Muscle layer of duodenum (tissue), 2 donors: ENCODE measurements around the gene KRTAP4-9.
"Not testable (repeated sequence)": the region's sequence is repeated elsewhere in the genome, so short reads cannot be mapped to it uniquely, and the experiment has no call there.

Source experiments
- H3K27ac ChIP-seq: one replicate; pipeline ENCODE4 v1.7.0; 2013; ENCODE audit warnings: mild to moderate bottlenecking, low read length
- H3K27me3 ChIP-seq: one replicate; pipeline ENCODE4 v1.7.0; 2013; ENCODE audit warnings: low read depth, mild to moderate bottlenecking, control low read depth, low read length
- H3K36me3 ChIP-seq, 2 donors: one replicate each; pipeline ENCODE4 v1.7.0; 2013; ENCODE audit warnings: low read length in 2 of 2, control low read depth in 1 of 2, mild to moderate bottlenecking in 1 of 2; ENCODE audit not compliant: insufficient read depth in 2 of 2, control insufficient read depth in 1 of 2
- H3K4me1 ChIP-seq, 2 donors: one replicate each; pipeline ENCODE4 v1.7.0; 2013; ENCODE audit warnings: low read length in 2 of 2, mild to moderate bottlenecking in 2 of 2, control low read depth in 1 of 2, moderate library complexity in 1 of 2; ENCODE audit not compliant: insufficient read depth in 2 of 2, control insufficient read depth in 1 of 2
- H3K4me3 ChIP-seq, 2 donors: one replicate each; pipeline ENCODE4 v1.7.0; 2013; ENCODE audit warnings: low read length in 2 of 2, low read depth in 1 of 2, mild to moderate bottlenecking in 1 of 2
- H3K9me3 ChIP-seq, 2 donors: one replicate each; pipeline ENCODE4 v1.7.0; 2013; ENCODE audit warnings: low read length in 2 of 2, control low read depth in 1 of 2, mild to moderate bottlenecking in 1 of 2; ENCODE audit not compliant: control insufficient read depth in 1 of 2
- donor health status: healthy.

Gene KRTAP4-9

GRCh38 chr17:41140360-41141131 is 35.4 kb downstream of the KRTAP4-9 start, which contains the start of gene KRTAP4-6:
KRTAP4-6 (minus strand) TSS chr17:41140544; CDS start chr17:41140487, 57 bp downstream.
- Histone ChIP-seq H3K27me3 (no peaks in the 10 kb centered on the region), H3K4me1 (no peaks in the 10 kb centered on the region), H3K9me3 (peaks cover 5 to 23% of the 10 kb centered on the region in 2 donors), H3K4me3 (no peak within 1 kb of the TSS), H3K27ac (no peak within 1 kb of the TSS), H3K36me3 (no peaks in the 10 kb centered on the region)

GRCh38 chr17:41141361-41141760 is 36.2 kb downstream of the KRTAP4-9 start:
- Histone ChIP-seq H3K4me1 (no peaks in the 10 kb centered on the region), H3K27ac (no peak overlapping the region), H3K36me3 (no peaks in the 10 kb centered on the region), H3K9me3 (peaks cover 5 to 23% of the 10 kb centered on the region in 2 donors), H3K4me3 (no peak overlapping the region), H3K27me3 (no peaks in the 10 kb centered on the region)

GRCh38 chr17:41144846-41145245 is 39.7 kb downstream of the KRTAP4-9 start:
- Histone ChIP-seq H3K36me3 (no peaks in the 10 kb centered on the region), H3K4me1 (no peaks in the 10 kb centered on the region), H3K9me3 (peaks cover 5 to 23% of the 10 kb centered on the region in 2 donors), H3K27ac (no peak overlapping the region), H3K4me3 (no peak overlapping the region), H3K27me3 (no peaks in the 10 kb centered on the region)

GRCh38 chr17:41145261-41145660 is 40.1 kb downstream of the KRTAP4-9 start:
- Histone ChIP-seq H3K36me3 (no peaks in the 10 kb centered on the region), H3K27me3 (no peaks in the 10 kb centered on the region), H3K27ac (no peak overlapping the region), H3K4me3 (no peak overlapping the region), H3K4me1 (no peaks in the 10 kb centered on the region), H3K9me3 (peaks cover 5 to 19% of the 10 kb centered on the region in 2 donors)

- peaks cover 5 to 9% of the 10 kb centered on the region in 2 donors for H3K9me3 ChIP-seq
- no peaks in the 10 kb centered on the region for H3K36me3 ChIP-seq
- no peak overlapping the region for H3K27ac ChIP-seq
- H3K4me1 ChIP-seq: no peaks in the 10 kb centered on the region
- H3K27me3 ChIP-seq: no peaks in the 10 kb centered on the region
- H3K4me3 ChIP-seq: no peak overlapping the region
Measured at GRCh38 chr17:41147531-41148204, 42.5 kb downstream of the KRTAP4-9 start.

GRCh38 chr17:41148971-41149651 is 43.9 kb downstream of the KRTAP4-9 start:
- H3K9me3 ChIP-seq, H3K4me1 ChIP-seq, H3K27me3 ChIP-seq, H3K4me3 ChIP-seq, H3K36me3 ChIP-seq, H3K27ac ChIP-seq: not testable (repeated sequence)

GRCh38 chr17:41149652-41149985 is 44.4 kb downstream of the KRTAP4-9 start, which contains the start of gene KRTAP4-5:
KRTAP4-5 (minus strand) TSS chr17:41149825; CDS start chr17:41149767, 58 bp downstream.
- Histone ChIP-seq H3K9me3 (no peaks in the 10 kb centered on the region), H3K4me1 (no peaks in the 10 kb centered on the region), H3K4me3 (no peak within 1 kb of the TSS), H3K27ac (no peak within 1 kb of the TSS), H3K27me3 (no peaks in the 10 kb centered on the region), H3K36me3 (no peaks in the 10 kb centered on the region)

GRCh38 chr17:41150026-41150425 is 44.8 kb downstream of the KRTAP4-9 start:
- Histone ChIP-seq H3K27ac (no peak overlapping the region), H3K4me1 (no peaks in the 10 kb centered on the region), H3K4me3 (no peak overlapping the region), H3K36me3 (no peaks in the 10 kb centered on the region), H3K9me3 (no peaks in the 10 kb centered on the region), H3K27me3 (no peaks in the 10 kb centered on the region)

- Histone ChIP-seq H3K27ac (no peak overlapping the region), H3K4me1 (no peaks in the 10 kb centered on the region), H3K4me3 (no peak overlapping the region), H3K36me3 (no peaks in the 10 kb centered on the region), H3K27me3 (no peaks in the 10 kb centered on the region), H3K9me3 (no peaks in the 10 kb centered on the region)
Measured at GRCh38 chr17:41151525-41151924, 46.3 kb downstream of the KRTAP4-9 start.

GRCh38 chr17:41153856-41154255 is 48.7 kb downstream of the KRTAP4-9 start:
- Histone ChIP-seq H3K27ac (no peak overlapping the region), H3K27me3 (no peaks in the 10 kb centered on the region), H3K4me3 (no peak overlapping the region), H3K36me3 (no peaks in the 10 kb centered on the region), H3K4me1 (no peaks in the 10 kb centered on the region), H3K9me3 (no peaks in the 10 kb centered on the region)
